Measurements from ENCODE around the gene AHRR. TPM values are rescaled to one million over a fixed set of nuclear protein-coding genes. Genes with fewer than 3 reads are reported as not detected.

AHRR gene
- total RNA-seq, 2 donors from 2014 or later = 1.9 to 2.1 TPM

DNA sequence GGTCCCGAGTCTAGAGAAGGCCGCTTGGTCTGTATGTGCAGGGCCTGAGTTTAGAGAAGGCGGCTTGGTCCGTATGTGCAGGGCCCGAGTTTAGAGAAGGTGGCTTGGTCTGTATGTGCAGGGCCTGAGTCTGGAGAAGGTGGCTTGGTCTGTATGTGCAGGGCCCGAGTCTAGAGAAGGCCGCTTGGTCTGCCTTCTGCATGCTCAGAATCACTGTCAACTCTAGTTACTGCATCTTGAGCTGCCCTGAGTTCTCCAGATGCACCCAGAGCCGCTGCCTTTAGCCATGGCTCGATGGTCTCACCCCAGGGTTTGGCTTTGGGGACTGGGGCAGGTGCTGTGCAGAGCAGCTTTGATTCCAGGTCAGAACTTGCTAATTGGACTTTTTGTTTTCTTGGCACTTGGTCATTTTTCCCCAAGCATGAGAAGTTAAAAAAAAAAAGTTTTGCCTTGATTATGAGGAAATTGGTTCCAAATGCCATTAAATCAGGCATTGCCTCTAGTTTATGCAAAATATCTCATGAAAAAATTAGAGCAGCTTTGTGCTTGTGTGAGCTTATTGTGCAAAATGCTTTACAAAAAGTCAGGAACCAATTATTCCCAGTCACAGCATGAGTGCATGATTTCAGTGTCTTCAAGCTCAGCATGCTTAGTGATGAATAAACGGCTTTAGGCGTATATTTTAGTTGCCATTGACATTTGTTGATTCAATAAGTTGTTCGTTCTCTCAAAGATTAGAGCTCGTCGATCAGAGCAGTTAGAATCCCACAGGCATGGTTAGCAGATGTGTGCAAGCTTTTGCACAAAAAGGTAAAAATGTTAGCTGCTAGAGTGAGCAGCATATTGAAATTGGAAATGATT is 96.0 kb downstream of the AHRR start:
- no peak for DNase-seq
- Histone ChIP-seq H3K4me1 (peaks cover 4% of the 10 kb centered on the region), H3K27ac (no peak overlapping the region), H3K9ac (ENCODE audit: low read depth in 2 of 2, low read length in 2 of 2) (no peak overlapping the region), H3K27me3 (no peaks in the 10 kb centered on the region), H3K4me3 (no peak overlapping the region), H3K9me3 (no peaks in the 10 kb centered on the region), H3K36me3 (no peaks in the 10 kb centered on the region)
- TF ChIP-seq, protein P1, sequence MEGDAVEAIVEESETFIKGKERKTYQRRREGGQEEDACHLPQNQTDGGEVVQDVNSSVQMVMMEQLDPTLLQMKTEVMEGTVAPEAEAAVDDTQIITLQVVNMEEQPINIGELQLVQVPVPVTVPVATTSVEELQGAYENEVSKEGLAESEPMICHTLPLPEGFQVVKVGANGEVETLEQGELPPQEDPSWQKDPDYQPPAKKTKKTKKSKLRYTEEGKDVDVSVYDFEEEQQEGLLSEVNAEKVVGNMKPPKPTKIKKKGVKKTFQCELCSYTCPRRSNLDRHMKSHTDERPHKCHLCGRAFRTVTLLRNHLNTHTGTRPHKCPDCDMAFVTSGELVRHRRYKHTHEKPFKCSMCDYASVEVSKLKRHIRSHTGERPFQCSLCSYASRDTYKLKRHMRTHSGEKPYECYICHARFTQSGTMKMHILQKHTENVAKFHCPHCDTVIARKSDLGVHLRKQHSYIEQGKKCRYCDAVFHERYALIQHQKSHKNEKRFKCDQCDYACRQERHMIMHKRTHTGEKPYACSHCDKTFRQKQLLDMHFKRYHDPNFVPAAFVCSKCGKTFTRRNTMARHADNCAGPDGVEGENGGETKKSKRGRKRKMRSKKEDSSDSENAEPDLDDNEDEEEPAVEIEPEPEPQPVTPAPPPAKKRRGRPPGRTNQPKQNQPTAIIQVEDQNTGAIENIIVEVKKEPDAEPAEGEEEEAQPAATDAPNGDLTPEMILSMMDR (IDR thresholded peaks at IDR 0.05) = no peak
- intact Hi-C loops (cut with DNase I) = no loop called here

GRCh38 chr5:418162-419121 is 96.9 kb downstream of the AHRR start:
- no peaks in the 10 kb centered on the region for H3K27me3 ChIP-seq
- TF ChIP-seq, protein P1 (IDR thresholded peaks at IDR 0.05) = no peak
- H3K27ac ChIP-seq = no peak overlapping the region
- no peak for DNase-seq
- peaks cover 4% of the 10 kb centered on the region for H3K4me1 ChIP-seq
- no peak overlapping the region for H3K4me3 ChIP-seq
- H3K36me3 ChIP-seq = no peaks in the 10 kb centered on the region
- H3K9ac ChIP-seq (ENCODE audit: low read depth in 2 of 2, low read length in 2 of 2) = no peak overlapping the region
- no peaks in the 10 kb centered on the region for H3K9me3 ChIP-seq
- intact Hi-C loops (cut with DNase I) = no loop called here

- TF ChIP-seq, protein P1 (IDR thresholded peaks at IDR 0.05) = no peak
- no peaks in the 10 kb centered on the region for H3K36me3 ChIP-seq
- no peaks in the 10 kb centered on the region for H3K9me3 ChIP-seq
- no peak overlapping the region for H3K9ac ChIP-seq (ENCODE audit: low read depth in 2 of 2, low read length in 2 of 2)
- DNase-seq = no peak
- H3K27me3 ChIP-seq = no peaks in the 10 kb centered on the region
- no peak overlapping the region for H3K4me3 ChIP-seq
- intact Hi-C loops (cut with DNase I) = no loop called here
- H3K27ac ChIP-seq = no peak overlapping the region
- H3K4me1 ChIP-seq = peaks cover 1% of the 10 kb centered on the region
Observed at GRCh38 chr5:419970-420369, 98.5 kb downstream of the AHRR start.

- Histone ChIP-seq H3K27me3 (no peaks in the 10 kb centered on the region), H3K4me1 (no peaks in the 10 kb centered on the region), H3K36me3 (no peaks in the 10 kb centered on the region), H3K4me3 (no peak overlapping the region), H3K9me3 (no peaks in the 10 kb centered on the region), H3K9ac (ENCODE audit: low read depth in 2 of 2, low read length in 2 of 2) (no peak overlapping the region), H3K27ac (no peak overlapping the region)
- DNase-seq = no peak
- TF ChIP-seq, protein P1 (IDR thresholded peaks at IDR 0.05) = no peak
- intact Hi-C loops (cut with DNase I) = no loop called here
Observed at GRCh38 chr5:420632-421286, 99.2 kb downstream of the AHRR start.

- no peak overlapping the region for H3K9ac ChIP-seq (ENCODE audit: low read depth in 2 of 2, low read length in 2 of 2)
- TF ChIP-seq, protein P1 (IDR thresholded peaks at IDR 0.05) = no peak
- H3K4me1 ChIP-seq = no peaks in the 10 kb centered on the region
- no peaks in the 10 kb centered on the region for H3K27me3 ChIP-seq
- no peaks in the 10 kb centered on the region for H3K36me3 ChIP-seq
- H3K9me3 ChIP-seq = no peaks in the 10 kb centered on the region
- no peak overlapping the region for H3K4me3 ChIP-seq
- H3K27ac ChIP-seq = no peak overlapping the region
- DNase-seq = no peak
- intact Hi-C loops (cut with DNase I) = no loop called here
Observed at GRCh38 chr5:421287-421880, 99.9 kb downstream of the AHRR start.

All from colonic mucosa (tissue), 4 donors.